GM21528 (cell line): Measurements from ENCODE around the gene OLIG1.

ENCODE experiments used
- ATAC-seq: cut with Tn5 transposase; IDR thresholded peaks from one replicate; pipeline ENCODE4 v1.9.1; 2021; ENCODE audit warnings: mild to moderate bottlenecking, moderate library complexity; ENCODE audit not compliant: unreplicated experiment, low FRiP score

Gene OLIG1

DNA sequence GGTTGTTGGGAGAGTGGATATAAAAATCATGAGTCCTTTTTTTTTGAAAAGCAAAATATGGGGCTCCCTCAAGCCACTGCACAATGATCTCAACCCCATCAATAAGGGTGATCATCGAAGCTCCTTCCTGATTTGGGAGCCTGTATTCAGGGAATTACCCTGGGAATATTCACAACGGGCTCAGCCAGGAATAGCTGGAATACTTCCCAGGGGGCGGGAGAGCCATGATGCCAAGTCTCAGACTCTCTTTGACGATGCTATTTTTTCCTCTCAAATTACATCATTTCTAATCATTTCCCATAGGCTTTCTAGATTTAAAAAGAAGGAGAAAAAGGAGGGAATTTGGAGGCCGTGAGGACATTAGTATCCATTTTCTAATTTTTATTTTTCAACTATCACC lies 18.4 kb downstream of the OLIG1 start:
- no peak for ATAC-seq

- ATAC-seq = no peak
These were observed 19.6 kb downstream of the OLIG1 start for GRCh38 chr21:33089395-33090119.

DNA sequence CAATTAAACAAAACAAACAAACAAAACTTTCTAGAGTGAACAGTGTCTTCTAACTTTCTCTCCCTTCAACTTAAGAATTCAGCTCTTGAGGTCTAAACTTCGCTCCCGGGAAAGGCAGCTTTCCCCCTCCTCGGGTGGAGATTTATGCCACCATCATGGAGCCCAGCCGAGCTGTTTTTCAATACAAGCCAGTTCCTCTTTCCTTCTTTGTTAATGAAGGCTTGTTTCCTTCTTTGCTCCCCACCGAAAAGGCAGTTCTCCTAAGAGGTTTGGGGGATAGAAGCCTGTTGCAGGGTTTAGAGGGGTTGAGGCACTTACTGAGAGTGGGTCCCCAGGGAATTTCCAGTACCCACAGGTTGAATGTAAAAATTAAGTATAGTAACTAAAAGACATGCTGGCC lies 26.5 kb downstream of the OLIG1 start:
- ATAC-seq = no peak

DNA sequence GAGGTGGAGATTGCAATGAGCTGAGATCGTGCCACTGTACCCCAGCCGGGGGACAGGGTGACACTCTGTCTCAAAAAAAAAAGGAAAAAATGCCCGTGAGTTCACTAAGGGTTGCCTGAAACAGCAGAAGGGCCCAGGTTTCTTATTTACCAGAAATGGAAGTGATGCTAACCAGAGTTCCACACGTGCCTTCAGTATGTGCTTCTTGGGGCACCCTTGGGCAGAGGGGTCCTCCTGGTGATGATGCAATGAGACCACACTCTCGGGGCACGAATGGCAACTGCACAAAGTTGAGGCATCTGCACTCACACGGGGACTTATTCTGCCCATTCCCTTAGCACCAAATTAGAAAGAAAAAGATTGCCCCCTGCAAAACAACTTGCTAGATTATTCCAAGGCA lies 29.2 kb downstream of the OLIG1 start:
- no peak for ATAC-seq

DNA sequence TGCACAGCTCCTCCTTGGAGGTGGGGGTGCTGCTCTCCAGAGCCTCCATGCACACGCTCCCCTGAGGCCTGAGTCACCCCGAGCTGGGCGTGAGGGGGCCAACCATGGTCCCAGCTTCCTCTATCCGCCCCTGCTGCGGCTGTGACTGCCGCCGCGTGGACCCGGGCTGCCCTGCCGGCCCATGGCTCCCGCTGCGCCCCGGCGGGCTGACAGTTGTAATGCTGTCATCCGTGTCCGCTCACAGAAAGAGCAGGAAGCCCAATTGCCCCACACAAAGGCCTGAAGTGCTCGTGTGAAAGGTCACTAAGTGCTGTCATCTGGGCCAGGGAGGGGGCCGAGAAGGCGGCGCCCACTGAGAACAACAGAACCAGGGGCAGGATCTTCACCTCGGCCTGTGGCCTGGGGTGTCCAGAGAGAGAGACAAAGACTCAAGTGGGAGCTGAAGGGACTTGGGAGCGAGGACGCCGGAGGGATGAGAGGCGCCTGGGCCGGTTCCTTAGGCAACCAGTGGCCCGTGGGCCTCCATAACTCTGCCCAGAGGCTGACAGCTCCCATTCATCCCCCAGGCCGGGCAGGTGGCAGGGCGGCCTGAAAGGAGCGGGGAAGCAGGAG lies 31.5 kb downstream of the OLIG1 start:
- ATAC-seq = no peak

DNA sequence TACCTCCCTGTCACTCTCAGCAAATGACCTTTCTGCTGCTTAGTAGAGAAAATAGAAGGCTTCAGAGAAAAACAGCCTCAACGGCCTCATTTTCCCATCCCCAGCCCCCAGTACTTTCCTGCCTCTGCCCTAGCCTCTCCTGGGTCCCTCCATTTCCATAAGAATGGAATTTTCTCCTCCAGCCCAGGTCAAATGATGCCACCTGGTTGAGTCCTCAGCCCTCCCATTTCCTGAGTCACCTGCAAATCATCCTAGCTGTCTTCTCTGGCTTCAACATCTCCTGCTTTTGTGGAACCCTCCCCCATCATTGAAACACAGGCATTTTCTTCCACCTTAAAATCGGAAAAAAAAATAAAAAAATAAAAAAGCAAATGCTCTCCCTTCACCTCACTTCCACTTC lies 35.1 kb downstream of the OLIG1 start:
- ATAC-seq = no peak

DNA sequence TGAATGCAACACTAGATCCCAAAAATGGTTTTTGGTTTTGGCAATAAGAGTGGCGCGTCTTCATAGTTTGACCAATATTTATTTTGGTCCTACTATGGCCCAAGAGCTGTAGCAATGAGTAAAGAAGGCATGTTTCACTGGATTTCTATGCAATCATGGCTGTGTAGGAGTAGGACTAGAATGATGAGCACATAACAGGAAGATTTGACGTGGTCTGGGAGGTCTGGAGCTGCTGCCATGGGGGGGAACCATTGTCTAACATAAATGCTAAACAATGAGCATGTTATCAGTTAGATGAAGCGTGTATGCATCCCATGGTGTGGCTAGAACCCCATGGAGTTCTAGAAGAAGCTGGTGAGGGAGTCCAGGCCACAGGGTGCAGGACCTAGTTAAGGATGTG lies 38.3 kb downstream of the OLIG1 start:
- ATAC-seq = no peak

- ATAC-seq = no peak
These were observed 39.8 kb downstream of the OLIG1 start for GRCh38 chr21:33109574-33110339.

DNA sequence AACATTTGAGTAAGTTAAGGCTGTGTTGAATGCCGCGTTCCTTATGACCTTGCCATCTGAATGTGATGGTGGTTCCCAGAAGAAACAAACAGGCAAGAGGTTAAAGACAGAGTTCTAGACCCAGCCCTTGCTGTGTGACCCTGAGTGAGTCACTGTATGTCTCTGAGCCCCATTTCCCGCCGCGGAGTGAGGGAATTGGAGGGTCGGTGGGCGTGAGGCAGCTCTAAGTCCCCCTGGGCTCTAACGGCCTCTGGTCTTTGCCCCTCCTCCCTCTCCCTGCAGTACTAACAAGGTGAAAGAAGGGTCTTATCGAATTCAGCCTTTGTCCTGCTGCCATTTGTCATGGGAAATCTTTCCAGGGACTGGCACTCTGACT lies 40.4 kb downstream of the OLIG1 start:
- ATAC-seq = no peak

- ATAC-seq = no peak
These were observed 41.6 kb downstream of the OLIG1 start for GRCh38 chr21:33111577-33111976.

DNA sequence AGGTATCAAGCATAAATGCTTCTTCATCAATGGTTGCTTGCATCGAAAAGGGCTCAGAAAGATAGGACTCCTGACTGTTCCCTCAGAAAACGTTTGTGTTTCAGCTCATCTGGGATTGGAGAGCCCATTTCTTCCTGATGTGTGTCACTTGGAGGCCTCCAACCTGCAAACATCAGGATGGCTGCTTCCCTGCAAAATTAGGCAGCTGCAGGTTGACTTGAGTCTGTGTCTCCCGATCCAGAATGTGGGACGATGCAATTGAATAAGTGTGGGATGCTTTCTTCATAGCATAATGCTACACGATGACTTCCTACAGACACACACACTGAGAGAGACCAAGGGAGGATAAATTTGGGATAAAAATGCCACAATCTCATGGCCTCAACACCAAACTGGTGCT lies 42.2 kb downstream of the OLIG1 start:
- ATAC-seq = no peak

GRCh38 chr21:33112681-33113080 lies 42.7 kb downstream of the OLIG1 start:
- no peak for ATAC-seq

- ATAC-seq = no peak
These were observed 43.2 kb downstream of the OLIG1 start for GRCh38 chr21:33113131-33113530.

DNA sequence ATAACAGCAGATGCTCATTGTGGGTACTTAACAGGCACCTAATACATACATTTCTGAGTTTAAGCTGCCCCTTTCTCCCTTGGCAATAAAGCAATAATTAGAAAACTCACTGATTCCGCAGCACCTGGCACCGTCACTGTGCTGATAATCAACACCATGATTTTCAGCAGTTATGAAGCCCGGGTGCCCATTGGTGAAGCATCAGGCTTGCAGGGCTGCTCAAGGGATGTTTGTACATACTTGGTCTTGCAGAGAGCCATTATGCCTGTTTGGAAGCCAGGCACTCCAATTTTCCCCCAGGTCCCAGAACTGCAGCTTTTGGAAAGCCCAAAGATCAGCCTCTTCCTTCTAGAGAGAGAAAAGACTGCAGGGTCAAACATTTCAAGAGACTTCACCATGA lies 44.3 kb downstream of the OLIG1 start:
- ATAC-seq = no peak

- ATAC-seq = no peak
These were observed 45.9 kb downstream of the OLIG1 start for GRCh38 chr21:33115631-33116510.

GRCh38 chr21:33116676-33117075 lies 46.7 kb downstream of the OLIG1 start:
- no peak for ATAC-seq

DNA sequence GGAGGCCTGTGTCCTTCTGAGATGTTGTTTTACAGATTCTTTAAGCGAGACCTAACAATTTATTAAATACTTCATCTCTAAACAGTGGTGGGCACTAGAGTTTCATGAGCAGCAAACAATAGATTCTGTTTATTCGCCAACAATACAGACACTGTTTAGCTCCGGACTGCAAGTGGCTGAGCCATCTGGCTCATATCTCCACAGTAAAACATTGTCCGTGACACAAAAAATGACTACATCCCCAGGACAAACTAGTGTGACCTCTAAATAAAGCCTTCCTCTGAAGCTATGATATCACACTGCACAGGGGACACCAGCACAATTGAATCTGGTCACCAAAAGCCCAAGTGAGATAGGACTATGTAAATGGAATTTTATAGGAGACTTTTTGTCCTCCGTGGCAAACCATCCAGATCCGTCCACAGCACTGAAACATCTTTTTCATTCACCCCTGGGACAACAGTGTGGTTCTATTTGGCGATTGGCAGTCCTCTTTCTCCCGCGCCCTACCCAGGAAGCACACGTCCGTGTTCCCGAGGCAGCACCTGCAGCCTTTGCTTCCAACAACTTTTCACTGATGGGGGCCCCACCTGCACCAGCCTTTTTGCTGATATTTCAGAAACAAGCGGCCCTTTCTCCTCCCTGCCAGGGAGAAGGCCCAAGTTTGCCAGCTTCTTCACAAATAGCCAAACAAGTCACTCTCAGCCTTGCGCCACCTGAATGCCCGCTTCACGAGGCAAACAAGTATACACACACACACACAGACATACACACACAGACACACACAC lies 47.4 kb downstream of the OLIG1 start:
- ATAC-seq = no peak
